Skeletal muscle satellite cell (primary cell): ENCODE results near the gene WSCD1.

ENCODE experiments used
- H3K27me3 ChIP-seq: 2 replicates; pipeline ENCODE4 v1.7.0; 2013; ENCODE audit warnings: low read length; ENCODE audit not compliant: control insufficient read depth, insufficient read depth
- H3K36me3 ChIP-seq: 2 replicates; pipeline ENCODE4 v1.7.0; 2013; ENCODE audit warnings: mild to moderate bottlenecking, control low read depth, low read length; ENCODE audit not compliant: insufficient read depth
- H3K4me1 ChIP-seq: 2 replicates; pipeline ENCODE4 v1.7.0; 2013; ENCODE audit warnings: low read length; ENCODE audit not compliant: control insufficient read depth, insufficient read depth
- H3K4me2 ChIP-seq: 2 replicates; pipeline ENCODE4 v1.7.0; 2013; ENCODE audit warnings: mild to moderate bottlenecking, low read length
- H3K4me3 ChIP-seq: 2 replicates; pipeline ENCODE4 v1.7.0; 2013; ENCODE audit warnings: low read length
- H3K9ac ChIP-seq: 2 replicates; pipeline ENCODE4 v1.7.0; 2013; ENCODE audit warnings: mild to moderate bottlenecking, low read depth, low read length, moderate library complexity
- H3K9me3 ChIP-seq: replicated peaks from 2 replicates; pipeline ENCODE4 v1.7.0; 2013; ENCODE audit warnings: mild to moderate bottlenecking, control low read depth, low read length

The WSCD1 gene

DNA sequence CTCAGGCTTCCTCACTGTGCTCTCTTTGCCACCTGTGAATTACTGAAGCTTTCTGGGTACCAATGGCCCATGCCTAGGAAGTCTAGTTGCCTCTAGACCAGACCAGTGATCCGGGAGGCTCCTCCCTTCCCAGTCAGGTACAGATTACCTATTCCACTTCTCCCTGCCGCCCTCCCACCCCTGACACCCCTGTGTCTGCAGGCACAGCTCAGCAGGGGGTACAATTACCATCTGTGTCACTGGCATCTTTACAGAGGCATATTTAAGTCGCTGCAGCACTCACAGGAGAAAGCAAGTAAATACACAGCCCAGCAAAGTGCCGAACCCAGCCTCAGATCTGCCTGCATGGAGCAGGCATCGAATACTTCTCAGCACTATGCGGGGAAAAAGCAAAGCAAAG is 5.3 kb upstream of the WSCD1 start:
- Histone ChIP-seq H3K4me1 (peaks cover 14% of the 10 kb centered on the region), H3K4me2 (no peak overlapping the region), H3K27me3 (peaks cover 42% of the 10 kb centered on the region), H3K9ac (no peak overlapping the region), H3K36me3 (no peaks in the 10 kb centered on the region), H3K4me3 (no peak overlapping the region), H3K9me3 (no peaks in the 10 kb centered on the region)

DNA sequence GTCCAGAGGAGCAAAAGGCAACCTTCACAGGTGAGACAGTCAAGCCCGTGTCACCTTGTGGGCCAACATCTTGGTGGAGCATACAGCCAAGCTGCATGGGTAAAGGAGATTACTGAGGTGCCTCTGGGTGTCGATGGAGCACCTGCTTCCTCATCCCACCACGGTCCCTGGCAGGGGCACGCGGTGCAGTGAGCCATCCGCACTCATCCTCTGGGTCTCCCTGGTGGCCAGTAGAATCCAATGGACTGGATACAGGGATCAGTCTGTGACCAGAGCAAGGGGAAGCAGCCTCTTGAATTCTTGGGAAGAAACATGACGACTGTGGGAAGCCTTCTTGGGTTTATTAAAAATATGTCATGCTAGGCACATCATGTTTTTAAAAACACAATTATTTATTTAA is 4.8 kb upstream of the WSCD1 start:
- H3K36me3 ChIP-seq = no peaks in the 10 kb centered on the region
- H3K9me3 ChIP-seq = no peaks in the 10 kb centered on the region
- no peak overlapping the region for H3K9ac ChIP-seq
- no peak overlapping the region for H3K4me3 ChIP-seq
- H3K27me3 ChIP-seq = peaks cover 43% of the 10 kb centered on the region
- H3K4me2 ChIP-seq = no peak overlapping the region
- peaks cover 16% of the 10 kb centered on the region for H3K4me1 ChIP-seq

GRCh38 chr17:6066183-6066948 is 3.8 kb upstream of the WSCD1 start:
- H3K27me3 ChIP-seq = peaks cover 43% of the 10 kb centered on the region
- H3K4me1 ChIP-seq = peaks cover 17% of the 10 kb centered on the region
- no peaks in the 10 kb centered on the region for H3K9me3 ChIP-seq
- H3K9ac ChIP-seq = no peak overlapping the region
- H3K36me3 ChIP-seq = no peaks in the 10 kb centered on the region
- H3K4me3 ChIP-seq = no peak overlapping the region
- H3K4me2 ChIP-seq = no peak overlapping the region

DNA sequence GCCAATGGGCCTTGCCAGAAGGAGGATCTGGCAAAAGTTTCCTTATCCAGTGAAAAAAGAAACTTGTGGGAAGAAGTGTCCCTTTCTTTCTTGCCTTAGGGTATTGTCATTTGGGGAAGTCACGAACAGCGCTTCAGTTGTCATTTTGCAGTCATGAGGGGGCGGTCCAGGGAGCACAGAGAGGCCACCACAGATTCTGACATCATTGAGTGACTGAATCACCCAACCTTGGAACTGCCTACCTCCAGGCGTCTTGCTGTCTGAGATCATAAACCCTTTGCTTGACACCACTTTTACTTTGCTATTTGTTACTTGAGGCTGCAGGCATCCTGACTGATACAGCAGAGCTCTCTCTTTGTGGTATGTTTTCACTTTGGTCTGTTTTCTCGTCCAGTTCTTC is 3.1 kb upstream of the WSCD1 start:
- no peaks in the 10 kb centered on the region for H3K9me3 ChIP-seq
- peaks cover 43% of the 10 kb centered on the region for H3K27me3 ChIP-seq
- H3K9ac ChIP-seq = no peak overlapping the region
- H3K4me1 ChIP-seq = peaks cover 16% of the 10 kb centered on the region
- H3K36me3 ChIP-seq = no peaks in the 10 kb centered on the region
- no peak overlapping the region for H3K4me3 ChIP-seq
- no peak overlapping the region for H3K4me2 ChIP-seq

DNA sequence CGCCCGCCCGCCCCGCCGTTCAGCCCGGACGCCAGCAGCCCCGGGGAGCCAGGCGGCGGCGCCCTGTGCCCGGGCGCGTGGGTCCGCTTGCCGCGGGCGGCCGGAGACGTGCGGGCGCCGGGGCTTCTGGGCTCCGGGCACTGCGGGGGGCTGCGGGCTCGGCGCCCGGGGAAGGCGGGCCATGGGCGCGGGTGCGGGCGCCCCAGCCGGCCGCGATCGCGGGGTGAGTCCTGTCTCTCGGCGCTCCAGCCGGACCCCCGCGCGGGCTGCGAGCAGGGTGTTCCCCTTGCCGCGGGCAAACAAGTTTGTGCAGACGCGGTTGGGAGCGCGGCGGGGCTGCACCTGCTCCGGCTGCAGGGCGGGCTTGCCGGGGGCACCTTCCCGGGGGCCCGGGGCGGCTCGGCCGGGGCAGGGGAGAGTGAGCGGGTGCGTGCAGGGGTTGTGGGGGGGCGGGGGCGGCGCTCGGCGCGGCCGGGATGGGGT is 292 bp downstream of the WSCD1 start:
- Histone ChIP-seq H3K36me3 (no peaks in the 10 kb centered on the region), H3K4me3 (peak overlapping the region; percentile 70), H3K4me1 (peaks cover 22% of the 10 kb centered on the region), H3K9me3 (no peaks in the 10 kb centered on the region), H3K27me3 (peaks cover 27% of the 10 kb centered on the region), H3K9ac (no peak overlapping the region), H3K4me2 (peak overlapping the region; percentile 85)

- Histone ChIP-seq H3K36me3 (no peaks in the 10 kb centered on the region), H3K9me3 (no peaks in the 10 kb centered on the region), H3K4me3 (peak overlapping the region; percentile 70), H3K27me3 (peaks cover 24% of the 10 kb centered on the region), H3K9ac (no peak overlapping the region), H3K4me1 (peaks cover 22% of the 10 kb centered on the region), H3K4me2 (peak overlapping the region; percentile 85)
Observed at GRCh38 chr17:6070913-6071511, 833 bp downstream of the WSCD1 start.

DNA sequence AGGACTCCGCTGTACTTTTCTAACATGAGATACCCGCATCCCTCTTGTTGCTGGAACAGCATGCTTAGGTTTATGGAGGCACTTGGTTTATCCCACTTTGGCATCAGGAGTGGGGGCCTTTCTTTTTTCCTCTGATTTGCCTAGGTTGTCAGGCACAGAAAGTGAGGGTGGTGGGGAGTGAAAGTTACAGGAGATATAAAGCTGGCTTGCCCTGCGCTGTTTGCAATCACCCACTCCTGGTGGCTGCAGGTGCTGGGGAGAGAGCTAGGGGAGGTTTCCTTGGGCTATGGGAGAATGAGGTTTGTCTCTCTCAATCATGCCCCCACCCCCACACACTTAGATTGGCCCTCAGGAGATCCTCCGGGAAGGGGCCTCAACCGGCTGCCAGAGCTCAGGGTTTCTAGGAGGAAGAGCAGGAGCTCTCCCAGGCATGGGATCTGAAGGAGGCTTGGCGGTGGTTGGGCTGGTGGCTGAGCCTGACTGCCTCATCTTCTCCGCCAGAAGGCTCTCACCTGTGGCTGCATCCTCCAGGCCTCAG is 1.4 kb downstream of the WSCD1 start:
- peaks cover 19% of the 10 kb centered on the region for H3K4me1 ChIP-seq
- H3K27me3 ChIP-seq = peaks cover 24% of the 10 kb centered on the region
- H3K4me2 ChIP-seq = peak overlapping the region; percentile 85
- no peaks in the 10 kb centered on the region for H3K9me3 ChIP-seq
- no peak overlapping the region for H3K9ac ChIP-seq
- H3K4me3 ChIP-seq = peak overlapping the region; percentile 70
- no peaks in the 10 kb centered on the region for H3K36me3 ChIP-seq

GRCh38 chr17:6072157-6072556 is 2.0 kb downstream of the WSCD1 start:
- H3K9ac ChIP-seq = no peak overlapping the region
- no peak overlapping the region for H3K4me2 ChIP-seq
- H3K4me3 ChIP-seq = no peak overlapping the region
- H3K4me1 ChIP-seq = peaks cover 19% of the 10 kb centered on the region
- no peaks in the 10 kb centered on the region for H3K9me3 ChIP-seq
- peaks cover 24% of the 10 kb centered on the region for H3K27me3 ChIP-seq
- no peaks in the 10 kb centered on the region for H3K36me3 ChIP-seq

DNA sequence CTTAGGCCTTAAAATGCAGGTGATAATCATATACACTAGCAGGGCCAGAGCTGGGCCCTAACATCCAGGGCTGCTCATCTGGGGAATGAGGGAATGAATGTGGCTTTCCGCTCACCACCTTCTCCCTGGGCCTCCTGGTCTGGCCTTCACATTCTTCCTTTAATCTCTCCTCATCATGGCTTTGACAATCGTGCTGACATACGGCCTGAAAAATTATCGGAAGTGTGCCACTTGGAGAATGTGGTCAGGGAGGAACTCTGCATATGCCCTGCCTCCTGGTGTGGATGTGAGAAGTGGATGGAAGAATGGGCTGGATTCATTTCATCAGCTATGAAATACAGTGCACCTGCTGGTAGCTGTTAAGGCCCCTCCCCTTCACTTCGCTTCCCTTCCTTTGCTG is 2.4 kb downstream of the WSCD1 start:
- Histone ChIP-seq H3K36me3 (no peaks in the 10 kb centered on the region), H3K4me2 (no peak overlapping the region), H3K9me3 (no peaks in the 10 kb centered on the region), H3K9ac (no peak overlapping the region), H3K4me1 (peaks cover 19% of the 10 kb centered on the region), H3K27me3 (peaks cover 22% of the 10 kb centered on the region), H3K4me3 (no peak overlapping the region)

DNA sequence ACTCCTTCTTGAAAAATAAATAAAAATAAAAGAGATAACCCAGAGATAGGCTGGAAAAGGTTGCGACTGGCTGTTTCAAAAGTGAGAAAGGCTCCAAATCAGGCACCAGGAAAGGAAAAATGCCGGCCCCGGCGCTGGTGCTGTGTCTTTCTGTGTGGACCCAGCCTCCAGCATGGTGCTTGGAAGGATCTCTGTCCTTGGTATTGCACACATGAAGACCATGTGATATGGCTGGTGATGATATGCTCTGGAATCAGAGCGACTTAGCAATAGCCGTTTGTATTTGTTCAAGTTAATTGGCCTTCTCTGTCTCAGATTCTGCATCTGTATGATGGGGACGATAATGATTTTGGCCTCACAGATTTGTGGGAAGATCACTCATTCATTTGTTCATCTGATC is 3.4 kb downstream of the WSCD1 start:
- no peak overlapping the region for H3K4me3 ChIP-seq
- peaks cover 15% of the 10 kb centered on the region for H3K27me3 ChIP-seq
- peaks cover 19% of the 10 kb centered on the region for H3K4me1 ChIP-seq
- H3K36me3 ChIP-seq = no peaks in the 10 kb centered on the region
- H3K9ac ChIP-seq = no peak overlapping the region
- H3K4me2 ChIP-seq = no peak overlapping the region
- no peaks in the 10 kb centered on the region for H3K9me3 ChIP-seq

DNA sequence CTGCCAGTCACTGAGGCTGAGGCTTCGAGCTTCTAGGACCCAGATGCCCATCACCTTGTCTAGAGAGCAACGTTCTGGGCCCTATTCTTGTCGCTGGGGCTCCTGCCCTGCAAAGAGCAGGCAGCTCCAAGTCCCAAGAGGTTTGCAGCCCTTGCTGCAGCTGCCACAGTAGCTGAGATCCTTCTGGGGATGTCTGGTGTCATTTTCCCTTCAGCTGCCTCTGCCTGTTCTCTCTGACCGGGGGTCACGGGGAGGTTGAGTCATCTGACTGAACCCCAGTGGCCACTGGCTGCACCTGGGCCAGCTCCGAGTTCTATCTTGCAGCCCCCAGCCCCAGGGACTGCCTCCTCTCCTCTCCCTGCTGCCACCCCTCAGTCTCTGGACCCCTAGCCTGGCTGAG is 4.9 kb downstream of the WSCD1 start:
- Histone ChIP-seq H3K4me1 (peaks cover 22% of the 10 kb centered on the region), H3K36me3 (no peaks in the 10 kb centered on the region), H3K4me2 (no peak overlapping the region), H3K27me3 (peaks cover 3% of the 10 kb centered on the region), H3K9ac (no peak overlapping the region), H3K4me3 (no peak overlapping the region), H3K9me3 (no peaks in the 10 kb centered on the region)
